ENCODE measurements around the gene KDM4C. TPM values are rescaled to one million over a fixed set of nuclear protein-coding genes. Genes with fewer than 3 reads are reported as not detected.

The KDM4C gene
- total and polyA plus RNA-seq, 2 of the 13 experiments (the other 11 are each of a cell fraction or from before 2014, with no cell fraction given): 19.4 to 23.6 TPM

- H3K4me3 ChIP-seq (replicated peaks in 1 of 3; ENCODE audit: insufficient read depth in 1 of 3, low read depth in 2 of 3, low read length in 3 of 3): no peak overlapping the region
- in situ Hi-C loops (cut with HindIII; ENCODE audit: extremely low pct_ligation_motif_present, low pct_unique_long_range_greater_than_20kb) (loop anchor here (25.0 kb wide), 2 partner anchors 265 to 340 kb away; no protein-coding TSS in a partner anchor), intact Hi-C loops (cut with micrococcal nuclease; ENCODE audit: unreplicated experiment) (no loop called here)
- H3K27ac ChIP-seq (ENCODE audit: extremely low read length, insufficient read depth, low read length): no peak overlapping the region
- WGBS (ENCODE audit: low lambda C conversion rate): 90% methylated on average over 3 of the region's 3 CpGs
- no peak overlapping the region for H2AFZ ChIP-seq (ENCODE audit: low read length)
- ATAC-seq: no peak
- ChIA-PET CTCF (ENCODE audit: low intra/inter-chr PET ratio, low total read pairs) (no interaction called here), POLR2A (no interaction called here)
- DNase-seq (ENCODE audit: low spot score): no peak
- H3K9ac ChIP-seq (ENCODE audit: insufficient read depth, low read depth, low read length): no peak overlapping the region
- no peak for FAIRE-seq
- no peak overlapping the region for H3K4me2 ChIP-seq (ENCODE audit: low read depth, low read length)
- H3K9me3 ChIP-seq (ENCODE audit: low read length): no peaks in the 10 kb centered on the region
- H3K36me3 ChIP-seq (replicated peaks in 1 of 2; ENCODE audit: control insufficient read depth in 1 of 2, insufficient read depth in 2 of 2, low read length in 2 of 2): peaks cover 2 to 20% of the 10 kb centered on the region in 2 experiments
- no peaks in the 10 kb centered on the region for H3K27me3 ChIP-seq (ENCODE audit: control insufficient read depth in 1 of 2, insufficient read depth in 2 of 2, low read length in 2 of 2)
- no peaks in the 10 kb centered on the region for H3K4me1 ChIP-seq (ENCODE audit: insufficient read depth, low read length)
- no peaks in the 10 kb centered on the region for H4K20me1 ChIP-seq (ENCODE audit: insufficient read depth, low read length)
- BruUV-seq (replicated peaks): no TSS peak
- no peaks in the 10 kb centered on the region for H3K79me2 ChIP-seq (ENCODE audit: insufficient read depth, low read length)
- TF ChIP-seq HNRNPK (IDR thresholded peaks at IDR 0.05; ENCODE audit: low read depth, low read length, poor library complexity, severe bottlenecking) (no peak), ATF3 (CRISPR knock-in tag; IDR thresholded peaks at IDR 0.05) (no peak), GTF2F1 (IDR thresholded peaks at IDR 0.05; ENCODE audit: low read length) (no peak), PITX1 (CRISPR knock-in tag; IDR thresholded peaks at IDR 0.05) (no peak), STAT6 (CRISPR knock-in tag; IDR thresholded peaks at IDR 0.05; ENCODE audit: borderline replicate concordance) (no peak), ZNF496 (CRISPR knock-in tag; IDR thresholded peaks at IDR 0.05; ENCODE audit: insufficient replicate concordance) (no peak)
Observed at GRCh38 chr9:7177383-7177782, 419.6 kb downstream of the KDM4C start.
